Right lobe of liver (tissue), 6 donors: ENCODE results near the gene STK4. TPM values are rescaled to one million over a fixed set of nuclear protein-coding genes. Genes with fewer than 3 reads are reported as not detected.

ENCODE experiments used
- ATAC-seq, 4 donors: fragments of 200-7000 bp; cut with Tn5 transposase; one replicate each; pipeline ENCODE4 v1.9.1; 2020; ENCODE audit warnings: mild to moderate bottlenecking in 4 of 4, moderate library complexity in 4 of 4
- DNase-seq, 3 donors: peaks; one replicate each; pipeline ENCODE4 v3.0.0-alpha.2; 2020
- H3K27ac ChIP-seq, 3 donors: fragments of 200-600 bp; one replicate each; pipeline ENCODE4 v1.8.0; 2022
- H3K27me3 ChIP-seq, 2 donors: fragments of 200-600 bp; one replicate each; pipeline ENCODE4 v1.8.0; 2022
- H3K36me3 ChIP-seq, 4 donors: fragments of 200-600 bp; sonication (generic) in 1 of 4; one replicate each; pipeline versions ENCODE4 v1.5.1 to v1.8.0; 2017 to 2022; ENCODE audit warnings: control low read depth in 1 of 4
- H3K4me1 ChIP-seq, 4 donors: fragments of 200-600 bp; sonication (generic) in 1 of 4; one replicate each; pipeline versions ENCODE4 v1.5.1 to v1.8.0; 2017 to 2022; ENCODE audit warnings: control low read depth in 1 of 4
- H3K4me3 ChIP-seq, 3 donors: fragments of 200-600 bp; one replicate each; pipeline ENCODE4 v1.8.0; 2022
- H3K9me3 ChIP-seq, 4 donors: fragments of 200-600 bp; sonication (generic) in 1 of 4; one replicate each; pipeline versions ENCODE4 v1.5.1 to v1.8.0; 2017 to 2022; ENCODE audit warnings: control low read depth in 1 of 4
- CTCF ChIP-seq, 4 donors: fragments of 200-600 bp in 3 of 4; fragments of 450-650 bp in 1 of 4; IDR thresholded peaks; one replicate each; pipeline versions ENCODE4 v1.5.1 to v1.8.0; 2016 to 2022; ENCODE audit warnings: antibody characterized with exemption in 4 of 4, mild to moderate bottlenecking in 2 of 4
- POLR2A ChIP-seq: fragments of 450-650 bp; IDR thresholded peaks from one replicate; pipeline ENCODE4 v1.6.1; 2017; ENCODE audit warnings: antibody characterized with exemption, mild to moderate bottlenecking
- WGBS: methylation state at CpG from one replicate; pipeline ENCODE4 v1.1.6; 2018; ENCODE audit warnings: low coverage, low lambda C conversion rate; ENCODE audit not compliant: insufficient coverage; ENCODE audit errors: missing lambda C conversion rate; 5-methylcytosine and 5-hydroxymethylcytosine counted together
- intact Hi-C, 2 donors: fragments of 100-400 bp; cut with DNase I; formaldehyde crosslinking; loops; one replicate each; pipeline versions ENCODE4 v1.11.2 to v1.14.1; 2022
- total RNA-seq, 6 experiments: library from RNA; depleted of rRNA in 2 of 6; stranded (reverse); fragments of >200 nt in 2 of 6; fragmentation: NEBNext Ultra II Directional in 3 of 6; extraction: Animal tissue kit (Norgen Biotek cat#: 25700) in 3 of 6; gene quantifications; one replicate each; pipeline versions ENCODE4 v1.1.0 to v1.2.4, GENCODE V29; 2016 to 2023
- donor health status: DM: no; HTN: yes; CAD: no.
- donor health status: DM: no; HTN: no; CAD: no.
- donor health status: DM: no; HTN: no; CAD: no.
- donor health status: DM: no; HTN: yes; CAD: no.
- donor health status: DM: no; HTN: yes; CAD: no.

STK4 gene
- total RNA-seq, 6 experiments from 2014 or later, result 9.7 to 17.5 (median 13.4) TPM

- Histone ChIP-seq H3K4me3 (no peak overlapping the region), H3K36me3 (no peaks in the 10 kb centered on the region), H3K9me3 (no peaks in the 10 kb centered on the region), H3K27ac (no peak overlapping the region), H3K27me3 (no peaks in the 10 kb centered on the region), H3K4me1 (no peaks in the 10 kb centered on the region)
- intact Hi-C loops, result loop anchor here (10.0 kb wide), 1 partner anchor 47 kb away; no protein-coding TSS in a partner anchor
- DNase-seq, result no peak
- no peak for TF ChIP-seq CTCF (IDR thresholded peaks at IDR 0.05)
- TF ChIP-seq POLR2A, result no peak
- ATAC-seq, result no peak
- WGBS, result 86% methylated on average over 3 of the region's 3 CpGs
Observed at GRCh38 chr20:45091366-45091765, 125.1 kb downstream of the STK4 start.

GRCh38 chr20:45092898-45093297, 126.6 kb downstream of the STK4 start:
- Histone ChIP-seq H3K9me3 (no peaks in the 10 kb centered on the region), H3K27ac (no peak overlapping the region), H3K4me1 (peaks cover 0 to under 1% (median 0%) of the 10 kb centered on the region in 4 donors), H3K36me3 (no peaks in the 10 kb centered on the region), H3K27me3 (peaks cover 0 to 7% of the 10 kb centered on the region in 2 donors), H3K4me3 (no peak overlapping the region)
- intact Hi-C loops, result loop anchor here (10.0 kb wide), 1 partner anchor 48 kb away; no protein-coding TSS in a partner anchor
- ATAC-seq (no peak), DNase-seq (no peak)
- TF ChIP-seq CTCF (IDR thresholded peaks at IDR 0.05), result no peak
- TF ChIP-seq POLR2A, result no peak
- WGBS, result 91% methylated on average over 7 of the region's 7 CpGs

GRCh38 chr20:45094201-45094600, 127.9 kb downstream of the STK4 start:
- Histone ChIP-seq H3K9me3 (no peaks in the 10 kb centered on the region), H3K27ac (no peak overlapping the region), H3K4me1 (peaks cover 0 to 7% (median 0%) of the 10 kb centered on the region in 4 donors), H3K4me3 (no peak overlapping the region), H3K27me3 (peaks cover 4 to 10% of the 10 kb centered on the region in 2 donors), H3K36me3 (no peaks in the 10 kb centered on the region)
- TF ChIP-seq CTCF (IDR thresholded peaks at IDR 0.05) (no peak), POLR2A (no peak)
- WGBS, result 80% methylated on average over 1 of the region's 2 CpGs
- intact Hi-C loops, result loop anchor here (10.0 kb wide), 1 partner anchor 49 kb away; no protein-coding TSS in a partner anchor
- DNase-seq (no peak), ATAC-seq (no peak)

GRCh38 chr20:45094864-45095574, 128.7 kb downstream of the STK4 start:
- TF ChIP-seq POLR2A (no peak), CTCF (IDR thresholded peaks at IDR 0.05) (no peak)
- intact Hi-C loops, result loop anchor here (10.0 kb wide), 1 partner anchor 50 kb away; no protein-coding TSS in a partner anchor
- Histone ChIP-seq H3K27me3 (peaks cover 4 to 10% of the 10 kb centered on the region in 2 donors), H3K4me3 (no peak overlapping the region), H3K27ac (no peak overlapping the region), H3K4me1 (peaks cover 0 to 7% (median 0%) of the 10 kb centered on the region in 4 donors), H3K36me3 (no peaks in the 10 kb centered on the region), H3K9me3 (no peaks in the 10 kb centered on the region)
- ATAC-seq (no peak), DNase-seq (no peak)
- 68% methylated on average over 4 of the region's 11 CpGs for WGBS
